Tibial artery (tissue), 4 donors: ENCODE measurements around the gene CREBL2.
"Not testable (repeated sequence)": the region's sequence is repeated elsewhere in the genome, so short reads cannot be mapped to it uniquely, and the experiment has no call there.

Experiments
- DNase-seq, 2 donors: peaks; one replicate each; pipeline ENCODE4 v3.0.0-alpha.2; 2019
- H3K27ac ChIP-seq, 2 donors: fragments of 200-600 bp; sonication (generic) in 1 of 2; 1 replicate in 1 of 2; 2 replicates in 1 of 2; pipeline ENCODE4 v1.5.1; 2018 to 2019; ENCODE audit warnings: mild to moderate bottlenecking in 1 of 2
- H3K27me3 ChIP-seq, 2 donors: fragments of 200-600 bp; sonication (generic) in 1 of 2; one replicate each; pipeline versions ENCODE4 v1.5.1 to v1.6.0; 2016 to 2019
- H3K36me3 ChIP-seq, 3 donors: fragments of 200-600 bp; sonication (generic) in 2 of 3; one replicate each; pipeline ENCODE4 v1.5.1; 2016 to 2019; ENCODE audit warnings: mild to moderate bottlenecking in 2 of 3
- H3K4me1 ChIP-seq, 4 donors: fragments of 200-600 bp; sonication (generic) in 2 of 4; 1 replicate in 3 of 4; 2 replicates in 1 of 4; pipeline ENCODE4 v1.5.1; 2016 to 2019
- H3K4me3 ChIP-seq, 2 donors: fragments of 200-600 bp; sonication (generic) in 1 of 2; 1 replicate in 1 of 2; 2 replicates in 1 of 2; pipeline ENCODE4 v1.5.1; 2018 to 2019; ENCODE audit warnings: mild to moderate bottlenecking in 2 of 2
- H3K9me3 ChIP-seq, 3 donors: fragments of 200-600 bp; sonication (generic) in 1 of 3; one replicate each; pipeline ENCODE4 v1.5.1; 2016 to 2019
- intact Hi-C: fragments of 100-400 bp; cut with DNase I; formaldehyde crosslinking; loops from one replicate; pipeline ENCODE4 v1.15.0; 2023; ENCODE audit warnings: low total_unique reads
- TF ChIP-seq, protein P1 (sequence below), 2 experiments: fragments of 200-600 bp in 1 of 2; fragments of 450-650 bp in 1 of 2; IDR thresholded peaks; one replicate each; pipeline ENCODE4 v1.5.1; 2017 to 2019; ENCODE audit warnings: antibody characterized with exemption in 2 of 2, mild to moderate bottlenecking in 1 of 2, moderate library complexity in 1 of 2

The CREBL2 gene

DNA sequence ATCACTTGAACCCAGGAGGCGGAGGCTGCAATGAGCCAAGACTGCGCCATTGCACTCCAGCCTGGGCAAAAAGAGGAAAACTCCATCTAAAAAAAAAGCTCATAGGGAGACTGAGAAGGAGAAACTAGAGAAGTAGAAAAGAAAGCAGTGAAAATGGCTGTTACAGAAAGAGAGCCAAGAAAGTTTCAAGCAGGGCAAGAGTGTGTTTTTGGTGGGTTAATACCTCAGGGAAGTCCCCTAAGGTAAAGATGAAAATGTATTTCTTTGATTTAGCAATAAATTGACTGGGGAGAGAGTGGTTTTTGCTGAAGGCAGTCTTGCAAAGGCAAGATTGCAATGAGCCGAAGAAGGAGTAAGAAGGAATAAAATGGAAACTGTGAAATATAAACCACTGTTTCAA is 39.0 kb upstream of the CREBL2 start:
- no peaks in the 10 kb centered on the region for H3K36me3 ChIP-seq
- H3K27me3 ChIP-seq = no peaks in the 10 kb centered on the region
- H3K9me3 ChIP-seq = no peaks in the 10 kb centered on the region
- TF ChIP-seq, protein P1, sequence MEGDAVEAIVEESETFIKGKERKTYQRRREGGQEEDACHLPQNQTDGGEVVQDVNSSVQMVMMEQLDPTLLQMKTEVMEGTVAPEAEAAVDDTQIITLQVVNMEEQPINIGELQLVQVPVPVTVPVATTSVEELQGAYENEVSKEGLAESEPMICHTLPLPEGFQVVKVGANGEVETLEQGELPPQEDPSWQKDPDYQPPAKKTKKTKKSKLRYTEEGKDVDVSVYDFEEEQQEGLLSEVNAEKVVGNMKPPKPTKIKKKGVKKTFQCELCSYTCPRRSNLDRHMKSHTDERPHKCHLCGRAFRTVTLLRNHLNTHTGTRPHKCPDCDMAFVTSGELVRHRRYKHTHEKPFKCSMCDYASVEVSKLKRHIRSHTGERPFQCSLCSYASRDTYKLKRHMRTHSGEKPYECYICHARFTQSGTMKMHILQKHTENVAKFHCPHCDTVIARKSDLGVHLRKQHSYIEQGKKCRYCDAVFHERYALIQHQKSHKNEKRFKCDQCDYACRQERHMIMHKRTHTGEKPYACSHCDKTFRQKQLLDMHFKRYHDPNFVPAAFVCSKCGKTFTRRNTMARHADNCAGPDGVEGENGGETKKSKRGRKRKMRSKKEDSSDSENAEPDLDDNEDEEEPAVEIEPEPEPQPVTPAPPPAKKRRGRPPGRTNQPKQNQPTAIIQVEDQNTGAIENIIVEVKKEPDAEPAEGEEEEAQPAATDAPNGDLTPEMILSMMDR (IDR thresholded peaks at IDR 0.05) = no peak
- DNase-seq = no peak
- no peak overlapping the region for H3K4me3 ChIP-seq
- H3K4me1 ChIP-seq = no peaks in the 10 kb centered on the region
- H3K27ac ChIP-seq = no peak overlapping the region
- intact Hi-C loops = no loop called here

GRCh38 chr12:12577786-12578185 is 33.9 kb upstream of the CREBL2 start:
- Histone ChIP-seq H3K27ac (no peak overlapping the region), H3K27me3 (no peaks in the 10 kb centered on the region), H3K4me1 (no peaks in the 10 kb centered on the region), H3K4me3 (no peak overlapping the region), H3K36me3 (no peaks in the 10 kb centered on the region), H3K9me3 (no peaks in the 10 kb centered on the region)
- TF ChIP-seq, protein P1 (IDR thresholded peaks at IDR 0.05) = no peak
- DNase-seq = no peak
- intact Hi-C loops = no loop called here

DNA sequence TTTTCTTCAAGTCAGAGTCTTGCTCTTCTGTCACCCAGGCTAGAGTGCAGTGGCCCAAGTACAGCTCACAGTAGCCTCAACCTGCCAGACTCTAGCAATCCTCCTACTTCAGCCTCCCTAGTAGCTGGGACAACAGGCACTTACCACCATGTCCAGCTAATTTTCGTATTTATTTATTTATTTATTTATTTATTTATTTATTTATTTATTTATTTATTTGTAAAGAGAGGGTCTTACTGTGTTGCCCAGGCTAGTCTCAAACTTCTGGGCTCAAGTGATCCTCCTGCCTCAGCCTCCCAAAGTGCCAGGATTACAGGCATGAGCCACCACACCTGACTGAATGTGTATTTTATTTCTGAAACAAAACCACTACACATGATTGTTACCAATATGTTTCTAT is 31.0 kb upstream of the CREBL2 start:
- H3K27me3 ChIP-seq, H3K36me3 ChIP-seq, intact Hi-C loops, H3K9me3 ChIP-seq, DNase-seq, H3K27ac ChIP-seq, H3K4me3 ChIP-seq, H3K4me1 ChIP-seq: not testable (repeated sequence)

DNA sequence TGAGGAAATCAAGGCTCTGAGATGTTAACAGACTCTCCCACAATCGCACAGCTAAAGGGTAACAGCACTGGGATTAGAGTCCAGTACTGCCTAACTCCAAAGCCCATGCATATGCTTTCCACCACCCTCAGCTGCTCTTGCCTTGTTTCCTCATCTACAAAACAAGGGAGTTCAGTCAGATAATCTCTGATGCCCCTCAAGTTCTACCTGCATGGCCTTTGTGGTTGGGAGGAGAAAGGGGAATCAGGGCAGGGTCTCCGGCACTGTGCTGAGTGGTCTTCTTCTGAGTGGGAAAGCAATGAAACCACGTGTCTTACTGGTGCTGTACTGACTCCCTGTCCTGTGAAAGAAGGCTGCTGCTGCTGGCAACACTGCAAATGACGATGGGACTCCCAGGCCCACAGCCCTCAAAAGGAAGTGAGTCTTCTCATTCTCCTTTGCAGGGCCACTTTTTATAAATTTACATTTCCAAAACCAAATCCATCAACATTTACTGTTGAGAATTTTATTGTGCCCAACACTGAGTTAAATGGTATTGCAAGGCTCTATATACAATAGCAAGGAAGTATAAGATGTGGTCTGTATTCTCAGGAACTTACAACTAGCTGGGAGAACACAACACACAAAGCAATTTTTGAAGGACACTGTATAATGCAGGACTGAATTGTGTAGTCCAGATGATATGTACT is 29.3 kb upstream of the CREBL2 start:
- Histone ChIP-seq H3K36me3 (no peaks in the 10 kb centered on the region), H3K4me1 (no peaks in the 10 kb centered on the region), H3K4me3 (no peak overlapping the region), H3K27ac (no peak overlapping the region), H3K27me3 (no peaks in the 10 kb centered on the region), H3K9me3 (no peaks in the 10 kb centered on the region)
- intact Hi-C loops = no loop called here
- TF ChIP-seq, protein P1 (IDR thresholded peaks at IDR 0.05) = no peak
- DNase-seq = no peak

DNA sequence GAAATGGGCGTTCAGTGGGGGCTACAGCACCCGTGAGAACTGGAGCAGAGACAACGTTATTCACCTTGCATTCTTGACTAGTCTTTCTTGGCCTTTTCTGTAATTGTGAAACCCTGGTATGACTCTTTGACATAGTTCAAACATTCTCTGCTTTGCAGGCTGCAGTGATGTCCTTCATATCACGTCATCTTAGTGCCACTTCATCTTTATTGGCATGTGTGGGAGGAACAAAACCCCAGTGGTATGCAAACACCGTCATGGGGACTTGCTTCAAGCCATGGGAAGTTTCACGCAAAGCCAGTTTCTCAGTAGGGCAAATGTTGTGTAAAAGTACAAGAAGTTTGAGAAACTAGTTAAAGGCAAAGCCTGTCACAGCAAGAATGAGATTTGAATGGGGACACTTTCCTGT is 28.8 kb upstream of the CREBL2 start:
- no peak for DNase-seq
- Histone ChIP-seq H3K36me3 (no peaks in the 10 kb centered on the region), H3K27me3 (no peaks in the 10 kb centered on the region), H3K4me3 (no peak overlapping the region), H3K4me1 (no peaks in the 10 kb centered on the region), H3K9me3 (no peaks in the 10 kb centered on the region), H3K27ac (no peak overlapping the region)
- TF ChIP-seq, protein P1 (IDR thresholded peaks at IDR 0.05) = no peak
- intact Hi-C loops = no loop called here

DNA sequence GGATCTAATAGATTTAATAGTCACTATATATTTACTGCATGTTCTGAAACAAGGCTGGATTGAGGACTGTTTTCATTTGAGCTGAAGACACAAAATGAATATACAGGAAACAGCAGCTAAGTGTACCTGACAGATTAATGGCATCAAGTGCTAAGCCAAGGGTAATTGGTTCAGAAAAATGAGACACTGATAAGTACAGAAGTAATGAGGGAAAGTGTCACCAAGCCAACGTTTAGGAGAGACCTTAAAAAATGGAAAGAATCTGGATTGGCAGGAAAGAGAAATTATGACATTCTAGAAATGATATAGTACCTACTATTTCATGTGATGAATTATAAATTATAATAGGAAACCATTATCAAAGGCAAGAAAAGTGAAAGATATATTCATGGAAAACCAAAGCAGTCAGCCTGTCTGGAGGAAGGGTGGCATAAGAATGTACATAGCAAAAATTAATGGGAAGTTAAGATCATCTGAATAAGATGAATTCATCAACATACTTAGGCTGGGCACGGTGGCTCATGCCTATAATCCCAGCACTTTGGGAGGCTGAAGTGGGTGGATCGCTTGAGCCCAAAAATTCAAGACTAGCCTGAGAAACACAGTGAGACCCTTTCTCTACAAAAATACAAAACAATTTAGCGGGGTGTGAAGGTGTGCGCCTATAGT is 28.0 kb upstream of the CREBL2 start:
- intact Hi-C loops = no loop called here
- Histone ChIP-seq H3K36me3 (no peaks in the 10 kb centered on the region), H3K27me3 (no peaks in the 10 kb centered on the region), H3K27ac (no peak overlapping the region), H3K9me3 (no peaks in the 10 kb centered on the region), H3K4me3 (no peak overlapping the region), H3K4me1 (no peaks in the 10 kb centered on the region)
- TF ChIP-seq, protein P1 (IDR thresholded peaks at IDR 0.05) = no peak
- no peak for DNase-seq
